Fibroblast of lung (primary cell): ENCODE results near the gene ZNF804B. TPM values are rescaled to one million over a fixed set of nuclear protein-coding genes. Genes with fewer than 3 reads are reported as not detected.

Experiments used
- DNase-seq, 2 donors: peaks; one replicate each; pipeline versions ENCODE4 v3.0.0 to v3.0.0-alpha.2; 2010; ENCODE audit warnings: low read depth in 2 of 2
- H2AFZ ChIP-seq: 2 replicates; pipeline ENCODE4 v1.5.1; 2012; ENCODE audit warnings: low read length, control low read depth, inconsistent platforms
- H3K27ac ChIP-seq: 2 replicates; pipeline ENCODE4 v1.5.1; 2011; ENCODE audit warnings: low read length, control low read depth; ENCODE audit not compliant: insufficient read depth
- H3K27me3 ChIP-seq: 2 replicates; pipeline ENCODE4 v1.5.1; 2011; ENCODE audit warnings: mild to moderate bottlenecking, low read length; ENCODE audit not compliant: control insufficient read depth, insufficient read depth
- H3K36me3 ChIP-seq: 2 replicates; pipeline ENCODE4 v1.5.1; 2011; ENCODE audit warnings: low read length; ENCODE audit not compliant: control insufficient read depth, insufficient read depth
- H3K4me1 ChIP-seq: 2 replicates; pipeline ENCODE4 v1.5.1; 2011; ENCODE audit warnings: low read length; ENCODE audit not compliant: control insufficient read depth, insufficient read depth; ENCODE audit errors: extremely low read depth
- H3K4me2 ChIP-seq: 2 replicates; pipeline ENCODE4 v1.5.1; 2011; ENCODE audit warnings: low read length, control low read depth; ENCODE audit not compliant: insufficient read depth; ENCODE audit errors: extremely low read depth
- H3K4me3 ChIP-seq, 4 experiments: fragments of 200-600 bp in 1 of 4; sonication (generic) in 1 of 4; replicated peaks in 1 of 4; 2 replicates each; pipeline ENCODE4 v1.5.1; 2011 to 2016; ENCODE audit warnings: low read length in 4 of 4, low read depth in 3 of 4, mild to moderate bottlenecking in 3 of 4, control low read depth in 2 of 4, inconsistent platforms in 1 of 4, mixed read lengths in 1 of 4; ENCODE audit not compliant: insufficient read depth in 1 of 4; ENCODE audit errors: control extremely low read depth in 1 of 4
- H3K79me2 ChIP-seq: 2 replicates; pipeline ENCODE4 v1.5.1; 2012; ENCODE audit warnings: mild to moderate bottlenecking, low read length, inconsistent platforms; ENCODE audit not compliant: control insufficient read depth, insufficient read depth
- H3K9ac ChIP-seq: 2 replicates; pipeline ENCODE4 v1.5.1; 2011; ENCODE audit warnings: mild to moderate bottlenecking, low read length, control low read depth; ENCODE audit not compliant: insufficient read depth
- H3K9me3 ChIP-seq: 2 replicates; pipeline ENCODE4 v1.5.1; 2012; ENCODE audit warnings: low read depth, low read length; ENCODE audit not compliant: control insufficient read depth, insufficient read depth
- H4K20me1 ChIP-seq: 2 replicates; pipeline ENCODE4 v1.5.1; 2011; ENCODE audit warnings: low read length; ENCODE audit not compliant: control insufficient read depth, insufficient read depth; ENCODE audit errors: extremely low read depth
- CTCF ChIP-seq, 2 donors: IDR thresholded peaks in 1 of 2; conservative IDR thresholded peaks in 1 of 2; 1 replicate in 1 of 2; 2 replicates in 1 of 2; pipeline ENCODE4 v1.5.1; 2011 to 2012; ENCODE audit warnings: low read length in 2 of 2, control low read depth in 1 of 2, inconsistent platforms in 1 of 2, low read depth in 1 of 2, mild to moderate bottlenecking in 1 of 2
- EZH2 ChIP-seq: IDR thresholded peaks from 2 replicates; pipeline ENCODE4 v1.5.1; 2012; ENCODE audit warnings: low read length, control low read depth, mild to moderate bottlenecking; ENCODE audit errors: missing control alignments
- polyA plus RNA-seq, 2 donors: library from polyadenylated mRNA; depleted of rRNA in 1 of 2; stranded (reverse) in 1 of 2; unstranded in 1 of 2; fragments of >200 nt; gene quantifications; 2 replicates each; pipeline ENCODE4 v1.2.1, GENCODE V29; 2011 to 2012; ENCODE audit warnings: missing spikeins in 1 of 2
- total RNA-seq: library from RNA; depleted of rRNA; stranded (reverse); fragments of >200 nt; gene quantifications from 2 replicates; pipeline ENCODE4 v1.2.1, GENCODE V29; 2014

Gene ZNF804B
- total and polyA plus RNA-seq, 2 donors (not counting 1 experiment from before 2014, with no cell fraction given): not detected

GRCh38 chr7:88964418-88964817 is 204.9 kb downstream of the ZNF804B start:
- Histone ChIP-seq H3K36me3 (no peaks in the 10 kb centered on the region), H3K27me3 (no peaks in the 10 kb centered on the region)
- TF ChIP-seq EZH2: no peak
- TF ChIP-seq CTCF (conservative IDR thresholded peaks at IDR 0.05 in 1 of 2, IDR thresholded peaks at IDR 0.05 in 1 of 2; ENCODE audit: low read depth in 1 of 2, low read length in 2 of 2): no peak

GRCh38 chr7:88965371-88965770 is 205.9 kb downstream of the ZNF804B start:
- no peak overlapping the region for H3K27ac ChIP-seq
- no peak overlapping the region for H3K4me2 ChIP-seq

More at GRCh38 chr7:88964418-88964817, 204.9 kb downstream of the ZNF804B start:
- no peak overlapping the region for H3K4me2 ChIP-seq
- H2AFZ ChIP-seq: no peak overlapping the region
- no peak overlapping the region for H3K4me3 ChIP-seq
- no peaks in the 10 kb centered on the region for H3K4me1 ChIP-seq
- no peaks in the 10 kb centered on the region for H4K20me1 ChIP-seq
- H3K9me3 ChIP-seq: no peaks in the 10 kb centered on the region
- DNase-seq: no peak
- no peaks in the 10 kb centered on the region for H3K79me2 ChIP-seq
- no peak overlapping the region for H3K27ac ChIP-seq
- no peak overlapping the region for H3K9ac ChIP-seq

GRCh38 chr7:88967432-88967831 is 207.9 kb downstream of the ZNF804B start:
- H3K4me3 ChIP-seq: no peak overlapping the region
- TF ChIP-seq EZH2 (no peak), CTCF (conservative IDR thresholded peaks at IDR 0.05 in 1 of 2, IDR thresholded peaks at IDR 0.05 in 1 of 2; ENCODE audit: low read depth in 1 of 2, low read length in 2 of 2) (no peak)
- H3K4me2 ChIP-seq: no peak overlapping the region
- no peaks in the 10 kb centered on the region for H3K9me3 ChIP-seq
- H3K4me1 ChIP-seq: no peaks in the 10 kb centered on the region
- no peaks in the 10 kb centered on the region for H3K27me3 ChIP-seq
- no peak for DNase-seq
- H3K9ac ChIP-seq: no peak overlapping the region
- no peak overlapping the region for H3K27ac ChIP-seq
- no peak overlapping the region for H2AFZ ChIP-seq
- no peaks in the 10 kb centered on the region for H4K20me1 ChIP-seq
- H3K79me2 ChIP-seq: no peaks in the 10 kb centered on the region
- H3K36me3 ChIP-seq: no peaks in the 10 kb centered on the region

More at GRCh38 chr7:88965371-88965770, 205.9 kb downstream of the ZNF804B start:
- Histone ChIP-seq H3K9me3 (no peaks in the 10 kb centered on the region), H3K9ac (no peak overlapping the region), H3K36me3 (no peaks in the 10 kb centered on the region), H3K79me2 (no peaks in the 10 kb centered on the region), H4K20me1 (no peaks in the 10 kb centered on the region), H3K4me3 (no peak overlapping the region), H3K4me1 (no peaks in the 10 kb centered on the region), H2AFZ (no peak overlapping the region), H3K27me3 (no peaks in the 10 kb centered on the region)
- no peak for DNase-seq
- TF ChIP-seq EZH2 (no peak), CTCF (conservative IDR thresholded peaks at IDR 0.05 in 1 of 2, IDR thresholded peaks at IDR 0.05 in 1 of 2; ENCODE audit: low read depth in 1 of 2, low read length in 2 of 2) (no peak)
